SU-DHL-6 (cell line): ENCODE measurements around the gene DENND2A.
"Not testable (repeated sequence)": the region's sequence is repeated elsewhere in the genome, so short reads cannot be mapped to it uniquely, and the experiment has no call there.

Source experiments
- H2AFZ ChIP-seq: fragments of 200-600 bp; sonication (generic); 2 replicates; pipeline ENCODE4 v1.6.1; 2014; ENCODE audit warnings: low read depth, mild to moderate bottlenecking, moderate library complexity, mixed read lengths, antibody characterized with exemption, low read length; ENCODE audit not compliant: severe bottlenecking
- H3F3A ChIP-seq: fragments of 200-600 bp; shearing (Covaris generic); 2 replicates; pipeline ENCODE4 v1.6.0; 2016; ENCODE audit warnings: antibody characterized with exemption, mild to moderate bottlenecking; ENCODE audit not compliant: insufficient read depth
- H3K27ac ChIP-seq: fragments of 200-600 bp; sonication (generic); 2 replicates; pipeline ENCODE4 v1.5.1; 2016; ENCODE audit warnings: low read depth, mild to moderate bottlenecking, low read length, moderate library complexity, mixed read lengths
- H3K27me3 ChIP-seq: fragments of 200-600 bp; sonication (generic), shearing (Covaris generic); 2 replicates; pipeline ENCODE4 v1.6.0; 2014; ENCODE audit warnings: mild to moderate bottlenecking, low read length
- H3K36me3 ChIP-seq: fragments of 200-600 bp; sonication (generic); 2 replicates; pipeline ENCODE4 v1.6.1; 2014; ENCODE audit warnings: mild to moderate bottlenecking, low read length, mixed read lengths
- H3K4me2 ChIP-seq: fragments of 300-600, 200-600 bp; shearing (Covaris generic), sonication (generic); 2 replicates; pipeline ENCODE4 v1.6.0; 2014; ENCODE audit warnings: low read length, low read depth, mild to moderate bottlenecking; ENCODE audit not compliant: poor library complexity, severe bottlenecking
- H3K4me3 ChIP-seq: fragments of 200-600 bp; sonication (generic); 2 replicates; pipeline ENCODE4 v1.5.1; 2014; ENCODE audit warnings: antibody characterized with exemption, low read length, mild to moderate bottlenecking, mixed read lengths; ENCODE audit not compliant: insufficient read depth, poor library complexity, severe bottlenecking
- H3K79me2 ChIP-seq: fragments of 200-600 bp; sonication (generic); 2 replicates; pipeline ENCODE4 v1.6.1; 2014; ENCODE audit warnings: mild to moderate bottlenecking, low read length, moderate library complexity; ENCODE audit not compliant: insufficient read depth
- H3K9ac ChIP-seq: fragments of 200-600 bp; sonication (generic); 2 replicates; pipeline ENCODE4 v1.7.0; 2014; ENCODE audit warnings: mild to moderate bottlenecking, low read length
- H3K9me2 ChIP-seq: fragments of 200-600 bp; sonication (generic); replicated peaks from 2 replicates; pipeline ENCODE4 v1.6.1; 2014; ENCODE audit warnings: low read length; ENCODE audit not compliant: insufficient read depth
- H3K9me3 ChIP-seq: fragments of 200-600 bp; sonication (generic); 2 replicates; pipeline ENCODE4 v1.6.1; 2014; ENCODE audit warnings: low read length, mixed read lengths; ENCODE audit not compliant: insufficient read depth
- H4K20me1 ChIP-seq: fragments of 200-600 bp; sonication (generic); 2 replicates; pipeline ENCODE4 v1.6.1; 2014; ENCODE audit warnings: low read depth, mild to moderate bottlenecking, antibody characterized with exemption, low read length, moderate library complexity, mixed read lengths
- EZH2phosphoT487 ChIP-seq: fragments of 200-600 bp; sonication (generic), shearing (Covaris generic); conservative IDR thresholded peaks from 2 replicates; pipeline ENCODE4 v1.6.1; 2018; ENCODE audit warnings: mild to moderate bottlenecking, antibody characterized with exemption, low read length, moderate library complexity, mixed read lengths
- TF ChIP-seq, protein P1 (sequence below): fragments of 200-600 bp; sonication (generic); IDR thresholded peaks from one replicate; pipeline ENCODE4 v1.5.1; 2017; ENCODE audit warnings: antibody characterized with exemption, mild to moderate bottlenecking, low read length, moderate library complexity; ENCODE audit not compliant: insufficient read depth, poor library complexity, severe bottlenecking

Gene DENND2A

DNA sequence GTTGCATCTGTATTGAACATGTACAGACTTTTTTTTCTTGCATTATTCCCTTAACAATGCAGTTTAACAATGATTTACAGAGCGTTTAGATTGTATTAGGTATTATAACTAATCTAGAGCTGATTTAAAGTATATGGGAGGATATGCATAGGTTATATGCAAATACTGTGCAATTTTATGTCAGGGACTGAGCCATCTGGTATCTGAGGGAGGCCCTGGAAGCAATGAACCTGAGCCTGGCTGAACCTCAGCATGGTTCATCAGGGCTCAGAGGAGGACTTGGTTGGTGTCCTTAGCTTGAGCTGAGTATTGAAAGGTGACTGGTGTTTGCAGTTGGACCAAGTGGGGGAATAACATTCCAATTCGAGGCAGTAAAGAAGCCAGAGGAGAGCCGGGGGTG, 36.9 kb upstream of the DENND2A start:
- no peaks in the 10 kb centered on the region for H3K36me3 ChIP-seq
- H3K4me2 ChIP-seq: peak overlapping the region; percentile 22
- peaks cover 31% of the 10 kb centered on the region for H3F3A ChIP-seq
- no peaks in the 10 kb centered on the region for H4K20me1 ChIP-seq
- H3K4me3 ChIP-seq: no peak overlapping the region
- H3K27me3 ChIP-seq: no peaks in the 10 kb centered on the region
- no peaks in the 10 kb centered on the region for H3K9me3 ChIP-seq
- H3K79me2 ChIP-seq: peaks cover 9% of the 10 kb centered on the region; the same call in 1 of the 2 replicates
- TF ChIP-seq, protein P1, sequence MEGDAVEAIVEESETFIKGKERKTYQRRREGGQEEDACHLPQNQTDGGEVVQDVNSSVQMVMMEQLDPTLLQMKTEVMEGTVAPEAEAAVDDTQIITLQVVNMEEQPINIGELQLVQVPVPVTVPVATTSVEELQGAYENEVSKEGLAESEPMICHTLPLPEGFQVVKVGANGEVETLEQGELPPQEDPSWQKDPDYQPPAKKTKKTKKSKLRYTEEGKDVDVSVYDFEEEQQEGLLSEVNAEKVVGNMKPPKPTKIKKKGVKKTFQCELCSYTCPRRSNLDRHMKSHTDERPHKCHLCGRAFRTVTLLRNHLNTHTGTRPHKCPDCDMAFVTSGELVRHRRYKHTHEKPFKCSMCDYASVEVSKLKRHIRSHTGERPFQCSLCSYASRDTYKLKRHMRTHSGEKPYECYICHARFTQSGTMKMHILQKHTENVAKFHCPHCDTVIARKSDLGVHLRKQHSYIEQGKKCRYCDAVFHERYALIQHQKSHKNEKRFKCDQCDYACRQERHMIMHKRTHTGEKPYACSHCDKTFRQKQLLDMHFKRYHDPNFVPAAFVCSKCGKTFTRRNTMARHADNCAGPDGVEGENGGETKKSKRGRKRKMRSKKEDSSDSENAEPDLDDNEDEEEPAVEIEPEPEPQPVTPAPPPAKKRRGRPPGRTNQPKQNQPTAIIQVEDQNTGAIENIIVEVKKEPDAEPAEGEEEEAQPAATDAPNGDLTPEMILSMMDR: no peak
- TF ChIP-seq EZH2phosphoT487: no peak
- peak overlapping the region; percentile 94 for H3K27ac ChIP-seq
- no peak overlapping the region for H2AFZ ChIP-seq
- no peak overlapping the region; the same call in 1 of the 2 replicates for H3K9ac ChIP-seq
- no peaks in the 10 kb centered on the region for H3K9me2 ChIP-seq

DNA sequence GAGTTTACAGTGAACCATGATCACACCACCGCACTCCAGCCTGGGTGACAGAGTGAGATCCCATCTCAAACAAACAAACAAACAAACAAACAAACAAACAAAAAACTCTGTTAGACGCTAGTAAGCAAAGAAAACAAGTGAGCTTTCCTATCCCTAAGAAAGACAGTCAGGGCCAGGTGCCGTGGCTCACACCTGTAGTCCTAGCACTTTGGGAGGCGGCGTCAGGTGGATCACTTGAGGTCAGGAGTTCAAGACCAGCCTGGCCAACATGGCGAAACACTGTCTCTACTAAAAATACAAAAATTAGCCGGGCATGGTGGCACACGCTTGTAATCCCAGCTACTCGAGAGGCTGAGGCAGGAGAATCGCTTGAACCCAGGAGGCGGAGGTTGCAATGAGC, 36.3 kb upstream of the DENND2A start:
- not testable (repeated sequence) for H3K79me2 ChIP-seq, H2AFZ ChIP-seq, H3K9me3 ChIP-seq, H4K20me1 ChIP-seq, H3K27me3 ChIP-seq, H3K36me3 ChIP-seq, H3K9me2 ChIP-seq
- H3K4me3 ChIP-seq: peak overlapping the region; percentile 7
- H3K9ac ChIP-seq: peak overlapping the region; percentile 57
- peak overlapping the region; percentile 86 for H3K4me2 ChIP-seq
- peak overlapping the region; percentile 94 for H3K27ac ChIP-seq
- H3F3A ChIP-seq: peaks cover 31% of the 10 kb centered on the region

DNA sequence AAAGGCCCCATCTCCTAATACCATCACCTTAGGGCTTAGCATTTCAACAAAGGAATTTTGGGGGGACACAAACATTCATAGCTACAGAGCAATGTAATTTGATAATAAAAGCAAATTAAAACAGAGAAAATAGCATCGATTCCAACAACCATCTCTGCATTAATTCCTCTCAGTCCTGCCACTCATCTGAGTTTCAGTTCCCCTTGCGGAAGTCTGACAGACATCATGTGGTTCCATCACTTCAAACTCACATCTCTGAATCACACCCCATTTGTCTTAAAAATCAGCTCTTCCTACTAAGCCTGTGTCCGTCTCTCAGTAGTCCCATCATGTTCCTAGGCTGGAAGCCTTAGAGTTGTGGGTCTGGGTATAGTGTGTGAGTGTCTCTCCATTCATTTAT, 35.7 kb upstream of the DENND2A start:
- H3K79me2 ChIP-seq: peaks cover 9% of the 10 kb centered on the region; the same call in 1 of the 2 replicates
- peaks cover 31% of the 10 kb centered on the region for H3F3A ChIP-seq
- H3K27me3 ChIP-seq: no peaks in the 10 kb centered on the region
- no peaks in the 10 kb centered on the region for H3K9me3 ChIP-seq
- TF ChIP-seq, protein P1: no peak
- no peak for TF ChIP-seq EZH2phosphoT487
- no peaks in the 10 kb centered on the region for H4K20me1 ChIP-seq
- H3K4me2 ChIP-seq: peak overlapping the region; percentile 86
- H3K27ac ChIP-seq: peak overlapping the region; percentile 94
- no peak overlapping the region for H2AFZ ChIP-seq
- H3K36me3 ChIP-seq: no peaks in the 10 kb centered on the region
- peak overlapping the region; percentile 64 for H3K4me3 ChIP-seq
- H3K9ac ChIP-seq: peak overlapping the region; percentile 57
- H3K9me2 ChIP-seq: no peaks in the 10 kb centered on the region

DNA sequence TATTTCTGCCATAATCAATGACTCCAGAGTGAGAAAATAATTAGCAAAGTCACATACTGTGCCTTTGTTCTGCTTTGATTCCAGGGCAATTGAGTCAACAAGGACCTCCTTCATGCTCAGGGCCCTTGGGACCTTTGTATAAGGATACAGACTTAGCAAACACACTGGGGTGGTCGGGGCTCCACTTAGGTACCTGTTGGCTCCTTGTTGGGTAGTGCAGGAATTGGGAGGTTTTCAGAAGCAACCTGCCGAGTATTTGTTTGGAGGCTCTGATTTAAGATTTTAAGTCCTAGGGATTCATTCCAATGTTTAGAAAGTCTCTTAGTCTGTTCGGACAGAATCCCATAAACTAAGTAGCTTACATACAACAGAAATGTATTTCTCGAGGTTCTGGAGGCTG, 35.1 kb upstream of the DENND2A start:
- Histone ChIP-seq H3K79me2 (peaks cover 9% of the 10 kb centered on the region; the same call in 1 of the 2 replicates), H3K4me3 (peak overlapping the region; percentile 64), H3K27ac (peak overlapping the region; percentile 94), H3K27me3 (no peaks in the 10 kb centered on the region), H2AFZ (peak overlapping the region; percentile 6), H3K9ac (peak overlapping the region; percentile 57), H3K9me3 (no peaks in the 10 kb centered on the region), H3F3A (peaks cover 31% of the 10 kb centered on the region), H3K4me2 (peak overlapping the region; percentile 86), H3K9me2 (no peaks in the 10 kb centered on the region), H4K20me1 (no peaks in the 10 kb centered on the region), H3K36me3 (no peaks in the 10 kb centered on the region)
- no peak for TF ChIP-seq EZH2phosphoT487
- TF ChIP-seq, protein P1: no peak
